Uterus (tissue), 4 donors: Measurements from ENCODE around the gene KCNQ1OT1. TPM values are rescaled to one million over a fixed set of nuclear protein-coding genes. Genes with fewer than 3 reads are reported as not detected.

Experiments used
- DNase-seq, 2 donors: peaks; one replicate each; pipeline ENCODE4 v3.0.0-alpha.2; 2019 to 2020
- H3K27ac ChIP-seq, 2 donors: fragments of 200-600 bp; sonication (generic); 1 replicate in 1 of 2; 2 replicates in 1 of 2; pipeline ENCODE4 v1.5.1; 2016 to 2018
- H3K27me3 ChIP-seq, 2 donors: fragments of 200-600 bp; sonication (generic); one replicate each; pipeline ENCODE4 v1.5.1; 2018 to 2019; ENCODE audit warnings: control low read depth in 1 of 2
- H3K36me3 ChIP-seq, 2 donors: fragments of 200-600 bp; sonication (generic); one replicate each; pipeline ENCODE4 v1.5.1; 2019; ENCODE audit warnings: control low read depth in 1 of 2
- H3K4me1 ChIP-seq, 2 donors: fragments of 200-600 bp; sonication (generic); one replicate each; pipeline ENCODE4 v1.5.1; 2018 to 2019; ENCODE audit warnings: control low read depth in 1 of 2
- H3K4me3 ChIP-seq, 2 donors: fragments of 200-600 bp; sonication (generic); 1 replicate in 1 of 2; 2 replicates in 1 of 2; pipeline ENCODE4 v1.5.1; 2018 to 2019; ENCODE audit warnings: mild to moderate bottlenecking in 1 of 2
- H3K9me3 ChIP-seq, 2 donors: fragments of 200-600 bp; sonication (generic); one replicate each; pipeline ENCODE4 v1.5.1; 2019; ENCODE audit warnings: control low read depth in 1 of 2
- CTCF ChIP-seq, 4 experiments: fragments of 200-600 bp in 2 of 4; fragments of 450-650 bp in 2 of 4; sonication (generic) in 2 of 4; IDR thresholded peaks; one replicate each; pipeline ENCODE4 v1.5.1; 2016 to 2019; ENCODE audit warnings: antibody characterized with exemption in 4 of 4, mild to moderate bottlenecking in 2 of 4, moderate library complexity in 1 of 4
- POLR2A ChIP-seq, 2 donors: fragments of 450-650 bp; IDR thresholded peaks; one replicate each; pipeline ENCODE4 v1.6.1; 2016; ENCODE audit warnings: antibody characterized with exemption in 2 of 2, mild to moderate bottlenecking in 1 of 2, moderate library complexity in 1 of 2
- intact Hi-C: fragments of 100-400 bp; cut with DNase I; formaldehyde crosslinking; loops from one replicate; pipeline ENCODE4 v1.15.1; 2023; ENCODE audit warnings: low total_unique reads
- total RNA-seq, 4 donors: library from RNA; depleted of rRNA in 3 of 4; stranded (reverse); fragments of >200 nt in 3 of 4; gene quantifications; one replicate each; pipeline versions ENCODE4 v1.1.0 to v1.2.4, GENCODE V29; 2014 to 2023
- donor health status: DM: yes; HTN: yes; CAD: no.

Gene KCNQ1OT1
- total RNA-seq, 4 donors from 2014 or later: 2.6 to 19.4 (median 10.9) TPM

- no peak for DNase-seq
- Histone ChIP-seq H3K4me3 (no peak overlapping the region), H3K27me3 (no peaks in the 10 kb centered on the region), H3K36me3 (no peaks in the 10 kb centered on the region), H3K4me1 (no peaks in the 10 kb centered on the region), H3K9me3 (no peaks in the 10 kb centered on the region), H3K27ac (no peak overlapping the region)
- TF ChIP-seq CTCF (IDR thresholded peaks at IDR 0.05): no peak
- no peak for TF ChIP-seq POLR2A (IDR thresholded peaks at IDR 0.05)
- intact Hi-C loops: no loop called here
Measured at GRCh38 chr11:2570211-2570811, 129.5 kb downstream of the KCNQ1OT1 start.

- Histone ChIP-seq H3K4me1 (no peaks in the 10 kb centered on the region), H3K9me3 (no peaks in the 10 kb centered on the region), H3K27ac (no peak overlapping the region), H3K27me3 (no peaks in the 10 kb centered on the region), H3K36me3 (no peaks in the 10 kb centered on the region), H3K4me3 (no peak overlapping the region)
- intact Hi-C loops: no loop called here
- TF ChIP-seq POLR2A (IDR thresholded peaks at IDR 0.05) (no peak), CTCF (IDR thresholded peaks at IDR 0.05) (no peak)
- no peak for DNase-seq
Measured at GRCh38 chr11:2569731-2570210, 130.0 kb downstream of the KCNQ1OT1 start.

- no peak for DNase-seq
- Histone ChIP-seq H3K27me3 (no peaks in the 10 kb centered on the region), H3K36me3 (no peaks in the 10 kb centered on the region), H3K9me3 (no peaks in the 10 kb centered on the region), H3K4me1 (no peaks in the 10 kb centered on the region), H3K27ac (no peak overlapping the region), H3K4me3 (no peak overlapping the region)
- intact Hi-C loops: no loop called here
- TF ChIP-seq CTCF (IDR thresholded peaks at IDR 0.05): no peak
Measured at GRCh38 chr11:2569321-2569721, 130.5 kb downstream of the KCNQ1OT1 start.

GRCh38 chr11:2567026-2567671 lies 132.6 kb downstream of the KCNQ1OT1 start:
- Histone ChIP-seq H3K36me3 (no peaks in the 10 kb centered on the region), H3K27me3 (no peaks in the 10 kb centered on the region), H3K4me3 (no peak overlapping the region), H3K9me3 (no peaks in the 10 kb centered on the region), H3K27ac (no peak overlapping the region), H3K4me1 (no peaks in the 10 kb centered on the region)
- intact Hi-C loops: no loop called here
- DNase-seq: no peak
- TF ChIP-seq POLR2A (IDR thresholded peaks at IDR 0.05): no peak
- TF ChIP-seq CTCF (IDR thresholded peaks at IDR 0.05): no peak

- TF ChIP-seq POLR2A (IDR thresholded peaks at IDR 0.05) (no peak), CTCF (IDR thresholded peaks at IDR 0.05) (peak in 2 of 4 experiments; percentile 17 to 19)
- Histone ChIP-seq H3K27me3 (no peaks in the 10 kb centered on the region), H3K9me3 (no peaks in the 10 kb centered on the region), H3K4me3 (no peak overlapping the region), H3K4me1 (no peaks in the 10 kb centered on the region), H3K36me3 (no peaks in the 10 kb centered on the region), H3K27ac (no peak overlapping the region)
- no peak for DNase-seq
- intact Hi-C loops: no loop called here
Measured at GRCh38 chr11:2566223-2567025, 133.4 kb downstream of the KCNQ1OT1 start.
